Endothelial cell of umbilical vein (primary cell): Measurements from ENCODE around the gene CHN1. TPM values are rescaled to one million over a fixed set of nuclear protein-coding genes. Genes with fewer than 3 reads are reported as not detected.

Experiments used
- BruUV-seq: library from RNA; stranded (reverse); fragments of 400-500 nt; replicated peaks from 2 replicates; lab custom pipeline; 2021; lab: Mats Ljungman, UMichigan
- CTCF ChIA-PET: fragments of 300-600, 350-600 bp; sonication (Branson Sonifier 250); formaldehyde crosslinking; loops from one replicate; lab custom pipeline; 2021; ENCODE audit warnings: antibody characterized with exemption, inconsistent platforms; lab: Charles Lee
- POLR2A ChIA-PET: fragments of 300-600, 350-600 bp; sonication (Branson Sonifier 250); formaldehyde crosslinking; loops from one replicate; lab custom pipeline; 2021; ENCODE audit warnings: antibody characterized with exemption, inconsistent platforms; lab: Charles Lee
- DNase-seq: peaks from one replicate; pipeline ENCODE4 v3.0.0-alpha.2; 2011; ENCODE audit warnings: low read depth, low spot score
- FAIRE-seq: peaks from 2 replicates; lab custom pipeline; 2011; peaks lifted over from hg19 to GRCh38; lab: Jason Lieb, UNC
- H2AFZ ChIP-seq: 2 replicates; pipeline ENCODE4 v1.6.0; 2012; ENCODE audit warnings: low read depth, low read length, control low read depth, inconsistent platforms
- H3K27ac ChIP-seq: 2 replicates; pipeline ENCODE4 v1.5.1; 2011; ENCODE audit warnings: low read depth, mild to moderate bottlenecking, control low read depth, low read length, moderate library complexity; ENCODE audit not compliant: insufficient read depth
- H3K27me3 ChIP-seq, 2 experiments: 2 replicates each; pipeline versions ENCODE4 v1.6.0 to v1.6.1; 2011; ENCODE audit warnings: low read length in 2 of 2, mixed read lengths in 1 of 2; ENCODE audit not compliant: control insufficient read depth in 2 of 2, insufficient read depth in 2 of 2
- H3K36me3 ChIP-seq, 2 experiments: 2 replicates in 1 of 2; 3 replicates in 1 of 2; pipeline ENCODE4 v1.5.1; 2011; ENCODE audit warnings: low read length in 2 of 2, mild to moderate bottlenecking in 1 of 2, moderate library complexity in 1 of 2; ENCODE audit not compliant: control insufficient read depth in 2 of 2, insufficient read depth in 2 of 2; ENCODE audit errors: extremely low read depth in 1 of 2
- H3K4me1 ChIP-seq: 3 replicates; pipeline ENCODE4 v1.5.1; 2011; ENCODE audit warnings: mild to moderate bottlenecking, low read length; ENCODE audit not compliant: control insufficient read depth, insufficient read depth; ENCODE audit errors: extremely low read depth
- H3K4me2 ChIP-seq: 2 replicates; pipeline ENCODE4 v1.6.1; 2011; ENCODE audit warnings: low read length, control low read depth, mixed read lengths; ENCODE audit not compliant: insufficient read depth
- H3K4me3 ChIP-seq, 3 experiments: fragments of 200-600 bp in 1 of 3; sonication (generic), shearing (Covaris generic) in 1 of 3; replicated peaks in 1 of 3; 2 replicates each; pipeline ENCODE4 v1.5.1; 2011 to 2016; ENCODE audit warnings: control low read depth in 3 of 3, low read length in 3 of 3, mild to moderate bottlenecking in 2 of 3, inconsistent platforms in 1 of 3, low read depth in 1 of 3, moderate library complexity in 1 of 3; ENCODE audit not compliant: insufficient read depth in 1 of 3
- H3K79me2 ChIP-seq: 2 replicates; pipeline ENCODE4 v1.6.0; 2012; ENCODE audit warnings: low read length, inconsistent platforms; ENCODE audit not compliant: control insufficient read depth, insufficient read depth
- H3K9ac ChIP-seq: replicated peaks from 2 replicates; pipeline ENCODE3; 2011; ENCODE audit warnings: low read length, control low read depth; ENCODE audit not compliant: insufficient read depth; ENCODE audit errors: extremely low read depth
- H3K9me1 ChIP-seq: replicated peaks from 3 replicates; pipeline ENCODE4 v1.6.0; 2011; ENCODE audit warnings: mild to moderate bottlenecking, low read length; ENCODE audit not compliant: control insufficient read depth, insufficient read depth; ENCODE audit errors: extremely low read depth
- H3K9me3 ChIP-seq: replicated peaks from 2 replicates; pipeline ENCODE4 v1.5.1; 2012; ENCODE audit warnings: low read length, inconsistent platforms; ENCODE audit not compliant: control insufficient read depth, insufficient read depth
- H4K20me1 ChIP-seq: replicated peaks from 2 replicates; pipeline ENCODE3; 2011; ENCODE audit warnings: mild to moderate bottlenecking, low read length; ENCODE audit not compliant: control insufficient read depth, insufficient read depth; ENCODE audit errors: extremely low read depth
- EZH2 ChIP-seq: IDR thresholded peaks from 2 replicates; pipeline ENCODE4 v1.6.1; 2012; ENCODE audit warnings: borderline replicate concordance, low read depth, mild to moderate bottlenecking, moderate library complexity, low read length, inconsistent platforms; ENCODE audit not compliant: severe bottlenecking
- FOS ChIP-seq: IDR thresholded peaks from 2 replicates; pipeline ENCODE4 v1.6.1; 2011; ENCODE audit warnings: mild to moderate bottlenecking, low read length, moderate library complexity, borderline replicate concordance; ENCODE audit not compliant: insufficient read depth
- GATA2 ChIP-seq: IDR thresholded peaks from 2 replicates; pipeline ENCODE4 v1.7.0; 2011; ENCODE audit warnings: low read depth, mild to moderate bottlenecking, moderate library complexity, mixed read lengths, low read length; ENCODE audit not compliant: insufficient read length, insufficient read depth
- JUN ChIP-seq: IDR thresholded peaks from 2 replicates; pipeline ENCODE4 v1.6.1; 2011; ENCODE audit warnings: borderline replicate concordance, low read depth; ENCODE audit not compliant: insufficient read length, insufficient read depth
- MYC ChIP-seq: IDR thresholded peaks from one replicate; pipeline ENCODE4 v1.6.1; 2011; ENCODE audit warnings: mild to moderate bottlenecking, low read depth, low read length
- POLR2A ChIP-seq: IDR thresholded peaks from 2 replicates; pipeline ENCODE4 v1.6.1; 2012; ENCODE audit warnings: low read depth, mild to moderate bottlenecking, control low read depth, low read length
- POLR2AphosphoS5 ChIP-seq: IDR thresholded peaks from 2 replicates; pipeline ENCODE4 v1.6.1; 2012; ENCODE audit warnings: low read depth, mild to moderate bottlenecking, control low read depth, low read length, moderate library complexity; ENCODE audit not compliant: insufficient read depth
- dilution Hi-C: fragments of 300-500 bp; cut with MboI; formaldehyde crosslinking; loops from one replicate; pipeline ENCODE4 v1.15.0; 2019; ENCODE audit warnings: low sequenced_read_pairs; ENCODE audit not compliant: extremely low pct_ligation_motif_present
- intact Hi-C: fragments of 100-400 bp; cut with micrococcal nuclease; formaldehyde crosslinking; loops from one replicate; pipeline ENCODE4 v1.10.0; 2022
- polyA plus RNA-seq, 4 experiments: library from polyadenylated mRNA; depleted of rRNA in 3 of 4; stranded (reverse) in 3 of 4; unstranded in 1 of 4; fragments of >200 nt; gene quantifications; 2 replicates each; pipeline versions ENCODE4 v1.2.1 to v1.2.3, GENCODE V29; 2011 to 2012; ENCODE audit warnings: missing spikeins in 1 of 4
- total RNA-seq: library from RNA; stranded (reverse); gene quantifications from 2 replicates; pipeline ENCODE4 v1.2.3, GENCODE V29; 2021
- TF ChIP-seq, protein P1 (sequence below), 2 donors: IDR thresholded peaks; 1 replicate in 1 of 2; 2 replicates in 1 of 2; pipeline ENCODE4 v1.5.1; 2011; ENCODE audit warnings: low read length in 2 of 2, mild to moderate bottlenecking in 2 of 2, moderate library complexity in 2 of 2, control low read depth in 1 of 2, inconsistent platforms in 1 of 2, low read depth in 1 of 2; ENCODE audit not compliant: insufficient read depth in 1 of 2; ENCODE audit errors: extremely low read depth in 1 of 2
- TF ChIP-seq, protein P2 (sequence below): IDR thresholded peaks from 2 replicates; pipeline ENCODE4 v1.6.1; 2011; ENCODE audit not compliant: insufficient read depth, insufficient read length

CHN1 gene
- total and polyA plus RNA-seq, 2 donors (not counting 3 experiments of a cell fraction or from before 2014, with no cell fraction given), result 23.3 to 24.9 TPM

DNA sequence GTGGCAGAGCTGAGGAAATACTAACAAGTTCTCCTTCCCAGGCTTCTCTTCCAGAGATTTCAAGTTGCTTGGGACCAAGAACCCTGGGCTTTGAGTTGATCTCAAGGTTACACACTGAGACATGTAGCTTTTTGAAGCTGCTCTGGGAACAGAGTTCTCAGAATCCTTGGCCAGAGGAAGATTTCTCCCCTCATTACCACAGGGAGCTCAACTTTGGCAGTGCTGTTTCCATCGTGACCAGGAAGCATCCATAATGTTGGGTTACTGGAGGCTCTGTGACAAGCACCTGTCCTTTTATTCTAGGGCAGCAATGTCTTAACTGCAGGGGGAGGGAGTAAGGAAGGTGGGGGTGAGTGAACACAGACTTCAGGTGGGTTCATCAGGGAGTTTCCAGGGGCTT lies 199.4 kb downstream of the CHN1 start:
- no peaks in the 10 kb centered on the region for H3K27me3 ChIP-seq
- intact Hi-C loops (no loop called here), dilution Hi-C loops (no loop called here)
- no peaks in the 10 kb centered on the region for H3K4me1 ChIP-seq
- peaks cover 2% of the 10 kb centered on the region in 2 experiments for H3K36me3 ChIP-seq
- no TSS peak for BruUV-seq
- H3K4me3 ChIP-seq, result no peak overlapping the region
- H4K20me1 ChIP-seq, result no peaks in the 10 kb centered on the region
- FAIRE-seq (no peak), DNase-seq (no peak)
- ChIA-PET POLR2A (no interaction called here), CTCF (interaction anchor here (0.6 to 1.7 kb wide), 2 partner anchors 12 to 34 kb away, joined by 4 to 9 read pairs; no protein-coding TSS in a partner anchor)
- no peaks in the 10 kb centered on the region for H3K9me1 ChIP-seq
- H2AFZ ChIP-seq, result no peak overlapping the region
- no peak overlapping the region for H3K9ac ChIP-seq
- H3K4me2 ChIP-seq, result no peak overlapping the region
- no peak overlapping the region for H3K27ac ChIP-seq
- H3K79me2 ChIP-seq, result no peaks in the 10 kb centered on the region
- H3K9me3 ChIP-seq, result no peaks in the 10 kb centered on the region
- TF ChIP-seq POLR2A (no peak), EZH2 (no peak), FOS (no peak), MYC (no peak), GATA2 (no peak), JUN (no peak), POLR2AphosphoS5 (no peak)
- TF ChIP-seq, protein P1, sequence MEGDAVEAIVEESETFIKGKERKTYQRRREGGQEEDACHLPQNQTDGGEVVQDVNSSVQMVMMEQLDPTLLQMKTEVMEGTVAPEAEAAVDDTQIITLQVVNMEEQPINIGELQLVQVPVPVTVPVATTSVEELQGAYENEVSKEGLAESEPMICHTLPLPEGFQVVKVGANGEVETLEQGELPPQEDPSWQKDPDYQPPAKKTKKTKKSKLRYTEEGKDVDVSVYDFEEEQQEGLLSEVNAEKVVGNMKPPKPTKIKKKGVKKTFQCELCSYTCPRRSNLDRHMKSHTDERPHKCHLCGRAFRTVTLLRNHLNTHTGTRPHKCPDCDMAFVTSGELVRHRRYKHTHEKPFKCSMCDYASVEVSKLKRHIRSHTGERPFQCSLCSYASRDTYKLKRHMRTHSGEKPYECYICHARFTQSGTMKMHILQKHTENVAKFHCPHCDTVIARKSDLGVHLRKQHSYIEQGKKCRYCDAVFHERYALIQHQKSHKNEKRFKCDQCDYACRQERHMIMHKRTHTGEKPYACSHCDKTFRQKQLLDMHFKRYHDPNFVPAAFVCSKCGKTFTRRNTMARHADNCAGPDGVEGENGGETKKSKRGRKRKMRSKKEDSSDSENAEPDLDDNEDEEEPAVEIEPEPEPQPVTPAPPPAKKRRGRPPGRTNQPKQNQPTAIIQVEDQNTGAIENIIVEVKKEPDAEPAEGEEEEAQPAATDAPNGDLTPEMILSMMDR (IDR thresholded peaks at IDR 0.05; ENCODE audit: extremely low read depth in 1 of 2, insufficient read depth in 1 of 2, low read depth in 1 of 2, low read length in 2 of 2), result no peak
- TF ChIP-seq, protein P2, sequence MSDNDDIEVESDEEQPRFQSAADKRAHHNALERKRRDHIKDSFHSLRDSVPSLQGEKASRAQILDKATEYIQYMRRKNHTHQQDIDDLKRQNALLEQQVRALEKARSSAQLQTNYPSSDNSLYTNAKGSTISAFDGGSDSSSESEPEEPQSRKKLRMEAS, result no peak
